ENCODE results near the gene IPO5. TPM values are rescaled to one million over a fixed set of nuclear protein-coding genes. Genes with fewer than 3 reads are reported as not detected.
"Not testable (repeated sequence)": the region's sequence is repeated elsewhere in the genome, so short reads cannot be mapped to it uniquely, and the experiment has no call there.

Gene IPO5
- total RNA-seq, 1 experiment from 2014 or later, result 46.3 TPM

- CTCF ChIA-PET, result no interaction called here
- H3K36me3 Mint-ChIP-seq (ENCODE audit: insufficient read depth, unreplicated experiment), result no peaks in the 10 kb centered on the region
- no peaks in the 10 kb centered on the region for H3K27me3 Mint-ChIP-seq (ENCODE audit: unreplicated experiment)
- H3K9me3 Mint-ChIP-seq (ENCODE audit: low read depth, unreplicated experiment), result no peaks in the 10 kb centered on the region
- no peak overlapping the region for H3K4me3 Mint-ChIP-seq (ENCODE audit: low read depth, unreplicated experiment)
- H3K4me1 Mint-ChIP-seq (ENCODE audit: low read depth, unreplicated experiment), result no peaks in the 10 kb centered on the region
- DNase-seq, result no peak
- intact Hi-C loops (cut with micrococcal nuclease; ENCODE audit: unreplicated experiment), result loop anchor here (10.0 kb wide), 1 partner anchor 395 kb away; no protein-coding TSS in a partner anchor
- no TSS peak for BruUV-seq (replicated peaks)
- H3K27ac Mint-ChIP-seq (ENCODE audit: unreplicated experiment), result no peak overlapping the region
- no peak for TF ChIP-seq CTCF (IDR thresholded peaks at IDR 0.05; ENCODE audit: unreplicated experiment)
These were observed 86.5 kb downstream of the IPO5 start for GRCh38 chr13:98039964-98040363.

GRCh38 chr13:98041081-98041820 lies 87.8 kb downstream of the IPO5 start:
- Mint-ChIP-seq H3K36me3 (ENCODE audit: insufficient read depth, unreplicated experiment) (no peaks in the 10 kb centered on the region), H3K27ac (ENCODE audit: unreplicated experiment) (no peak overlapping the region), H3K4me1 (ENCODE audit: low read depth, unreplicated experiment) (no peaks in the 10 kb centered on the region), H3K27me3 (ENCODE audit: unreplicated experiment) (no peaks in the 10 kb centered on the region), H3K4me3 (ENCODE audit: low read depth, unreplicated experiment) (no peak overlapping the region), H3K9me3 (ENCODE audit: low read depth, unreplicated experiment) (no peaks in the 10 kb centered on the region)
- TF ChIP-seq CTCF (IDR thresholded peaks at IDR 0.05; ENCODE audit: unreplicated experiment), result no peak
- CTCF ChIA-PET, result no interaction called here
- DNase-seq, result no peak
- intact Hi-C loops (cut with micrococcal nuclease; ENCODE audit: unreplicated experiment), result no loop called here
- no TSS peak for BruUV-seq (replicated peaks)

- Mint-ChIP-seq H3K36me3 (ENCODE audit: insufficient read depth, unreplicated experiment) (no peaks in the 10 kb centered on the region), H3K27me3 (ENCODE audit: unreplicated experiment) (no peaks in the 10 kb centered on the region), H3K4me1 (ENCODE audit: low read depth, unreplicated experiment) (no peaks in the 10 kb centered on the region), H3K4me3 (ENCODE audit: low read depth, unreplicated experiment) (no peak overlapping the region), H3K9me3 (ENCODE audit: low read depth, unreplicated experiment) (no peaks in the 10 kb centered on the region), H3K27ac (ENCODE audit: unreplicated experiment) (no peak overlapping the region)
- intact Hi-C loops (cut with micrococcal nuclease; ENCODE audit: unreplicated experiment), result no loop called here
- TF ChIP-seq CTCF (IDR thresholded peaks at IDR 0.05; ENCODE audit: unreplicated experiment), result no peak
- BruUV-seq (replicated peaks), result no TSS peak
- CTCF ChIA-PET, result no interaction called here
- no peak for DNase-seq
These were observed 90.8 kb downstream of the IPO5 start for GRCh38 chr13:98044301-98044700.

GRCh38 chr13:98047785-98048184 lies 94.3 kb downstream of the IPO5 start:
- H3K4me3 Mint-ChIP-seq (ENCODE audit: low read depth, unreplicated experiment); BruUV-seq (replicated peaks); H3K9me3 Mint-ChIP-seq (ENCODE audit: low read depth, unreplicated experiment); H3K27me3 Mint-ChIP-seq (ENCODE audit: unreplicated experiment); DNase-seq; H3K27ac Mint-ChIP-seq (ENCODE audit: unreplicated experiment); CTCF ChIA-PET; H3K4me1 Mint-ChIP-seq (ENCODE audit: low read depth, unreplicated experiment); intact Hi-C loops (cut with micrococcal nuclease; ENCODE audit: unreplicated experiment); H3K36me3 Mint-ChIP-seq (ENCODE audit: insufficient read depth, unreplicated experiment): not testable (repeated sequence)

GRCh38 chr13:98048265-98048664 lies 94.8 kb downstream of the IPO5 start:
- Mint-ChIP-seq H3K36me3 (ENCODE audit: insufficient read depth, unreplicated experiment) (no peaks in the 10 kb centered on the region), H3K4me1 (ENCODE audit: low read depth, unreplicated experiment) (no peaks in the 10 kb centered on the region), H3K4me3 (ENCODE audit: low read depth, unreplicated experiment) (no peak overlapping the region), H3K27ac (ENCODE audit: unreplicated experiment) (no peak overlapping the region), H3K27me3 (ENCODE audit: unreplicated experiment) (no peaks in the 10 kb centered on the region), H3K9me3 (ENCODE audit: low read depth, unreplicated experiment) (no peaks in the 10 kb centered on the region)
- DNase-seq, result no peak
- no TSS peak for BruUV-seq (replicated peaks)
- no peak for TF ChIP-seq CTCF (IDR thresholded peaks at IDR 0.05; ENCODE audit: unreplicated experiment)
- CTCF ChIA-PET, result no interaction called here
- intact Hi-C loops (cut with micrococcal nuclease; ENCODE audit: unreplicated experiment), result no loop called here

All from Calu3 (cell line).